Ascending aorta (tissue), 2 donors: ENCODE data around the gene RAB12. TPM values are rescaled to one million over a fixed set of nuclear protein-coding genes. Genes with fewer than 3 reads are reported as not detected.
A peak's percentile ranks its signal among the peaks of the same experiment; 100 is the strongest.
"Not testable (repeated sequence)": the region's sequence is repeated elsewhere in the genome, so short reads cannot be mapped to it uniquely, and the experiment has no call there.

Experiments
- DNase-seq, 2 donors: peaks; one replicate each; pipeline ENCODE4 v3.0.0-alpha.2; 2019; ENCODE audit warnings: low spot score in 2 of 2
- H3K27ac ChIP-seq, 2 donors: fragments of 200-600 bp; sonication (generic); one replicate each; pipeline ENCODE4 v1.5.1; 2016 to 2017; ENCODE audit warnings: mild to moderate bottlenecking in 1 of 2
- H3K27me3 ChIP-seq: fragments of 200-600 bp; sonication (generic); one replicate; pipeline ENCODE4 v1.5.1; 2017
- H3K36me3 ChIP-seq, 2 donors: fragments of 200-600 bp; sonication (generic); one replicate each; pipeline ENCODE4 v1.5.1; 2016
- H3K4me1 ChIP-seq, 2 donors: fragments of 200-600 bp; sonication (generic); one replicate each; pipeline ENCODE4 v1.5.1; 2016 to 2017; ENCODE audit warnings: mild to moderate bottlenecking in 1 of 2
- H3K4me3 ChIP-seq, 2 donors: fragments of 200-600 bp; sonication (generic); one replicate each; pipeline ENCODE4 v1.5.1; 2016 to 2017; ENCODE audit warnings: mild to moderate bottlenecking in 1 of 2
- H3K9me3 ChIP-seq, 2 donors: fragments of 200-600 bp; sonication (generic); one replicate each; pipeline ENCODE4 v1.5.1; 2016
- CTCF ChIP-seq, 3 experiments: fragments of 200-600 bp in 2 of 3; fragments of 450-650 bp in 1 of 3; sonication (generic) in 2 of 3; IDR thresholded peaks; one replicate each; pipeline ENCODE4 v1.5.1; 2016 to 2019; ENCODE audit warnings: antibody characterized with exemption in 3 of 3, mild to moderate bottlenecking in 1 of 3, moderate library complexity in 1 of 3
- intact Hi-C: fragments of 100-400 bp; cut with DNase I; formaldehyde crosslinking; loops from one replicate; pipeline ENCODE4 v1.15.1; 2023
- total RNA-seq: library from RNA; depleted of rRNA; stranded (reverse); fragments of >200 nt; gene quantifications from one replicate; pipeline ENCODE4 v1.1.0, GENCODE V29; 2016

Gene RAB12
- total RNA-seq, 1 donor from 2014 or later, result 35.5 TPM

DNA sequence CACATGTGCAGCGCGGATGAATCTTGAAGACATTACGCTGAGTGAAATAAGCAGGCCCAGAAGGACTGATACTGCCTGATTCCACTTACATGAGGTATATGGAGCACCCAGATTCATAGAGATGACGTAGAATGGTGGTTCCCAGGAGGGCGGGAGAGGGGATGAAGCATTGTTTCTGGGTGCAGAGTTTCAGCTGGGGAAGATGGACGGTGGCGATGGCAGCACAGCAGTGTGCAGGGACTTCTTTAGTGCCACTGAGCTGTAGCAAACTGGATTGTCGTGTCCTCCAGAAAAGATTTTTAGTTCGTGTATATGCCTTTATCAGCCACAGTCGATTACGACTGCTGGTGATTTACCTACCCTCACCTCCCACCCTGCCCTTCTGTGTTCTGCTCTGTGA lies 30.5 kb downstream of the RAB12 start:
- no peaks in the 10 kb centered on the region for H3K27me3 ChIP-seq
- DNase-seq, result no peak
- no peaks in the 10 kb centered on the region for H3K4me1 ChIP-seq
- intact Hi-C loops, result no loop called here
- no peak overlapping the region for H3K4me3 ChIP-seq
- TF ChIP-seq CTCF (IDR thresholded peaks at IDR 0.05), result no peak
- H3K9me3 ChIP-seq, result no peaks in the 10 kb centered on the region
- H3K27ac ChIP-seq, result no peak overlapping the region
- H3K36me3 ChIP-seq, result peaks cover 36 to 51% of the 10 kb centered on the region in 2 donors

DNA sequence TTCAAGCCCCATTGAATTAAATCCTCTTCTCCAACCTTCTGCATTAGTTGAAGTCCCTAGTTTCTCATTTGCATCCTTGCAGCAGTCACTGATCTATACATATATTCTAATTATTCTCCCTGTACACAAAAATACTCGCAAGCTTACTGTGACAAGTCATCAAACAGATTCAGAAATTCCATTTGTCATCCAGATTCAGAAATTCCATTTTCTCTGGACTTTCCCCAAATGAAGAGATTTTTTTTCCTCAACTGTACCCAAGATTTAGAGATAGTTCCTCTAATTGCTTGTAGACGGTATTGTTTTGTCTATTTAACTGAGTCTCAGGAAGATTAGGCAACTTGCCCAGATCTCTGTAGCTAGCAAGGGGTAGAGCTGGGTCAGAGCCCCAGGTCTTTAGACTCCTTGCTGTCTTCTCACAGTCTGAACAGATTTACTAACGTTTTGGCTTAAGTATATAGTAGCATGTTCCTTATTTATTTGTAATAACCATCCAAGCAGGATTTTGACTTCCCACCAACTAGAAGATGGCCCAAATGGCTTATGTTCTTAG lies 34.2 kb downstream of the RAB12 start:
- intact Hi-C loops, result no loop called here
- H3K27me3 ChIP-seq, result no peaks in the 10 kb centered on the region
- no peak overlapping the region for H3K27ac ChIP-seq
- no peak for DNase-seq
- H3K4me3 ChIP-seq, result no peak overlapping the region
- H3K9me3 ChIP-seq, result no peaks in the 10 kb centered on the region
- no peak for TF ChIP-seq CTCF (IDR thresholded peaks at IDR 0.05)
- H3K4me1 ChIP-seq, result no peaks in the 10 kb centered on the region
- peaks cover 17 to 18% of the 10 kb centered on the region in 2 donors for H3K36me3 ChIP-seq

DNA sequence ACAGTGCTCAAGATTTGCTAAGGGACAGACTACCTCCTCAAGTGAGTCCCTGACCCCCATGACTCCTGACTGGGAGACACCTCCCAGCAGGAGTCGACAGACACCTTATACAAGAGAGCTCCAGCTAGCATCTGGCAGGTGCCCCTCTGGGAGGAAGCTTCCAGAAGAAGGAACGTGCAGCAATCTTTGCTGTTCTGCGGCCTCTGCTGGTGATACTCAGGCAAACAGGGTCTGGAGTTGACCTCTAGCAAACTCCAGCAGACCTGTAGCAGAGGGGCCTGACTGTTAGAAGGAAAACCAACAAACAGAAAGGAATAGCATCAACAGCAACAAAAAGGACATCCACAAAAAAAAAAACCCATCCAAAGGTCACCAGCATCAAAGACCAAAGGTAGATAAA lies 38.1 kb downstream of the RAB12 start:
- DNase-seq, H3K4me3 ChIP-seq, H3K27me3 ChIP-seq, H3K9me3 ChIP-seq, H3K4me1 ChIP-seq, intact Hi-C loops, H3K27ac ChIP-seq, H3K36me3 ChIP-seq: not testable (repeated sequence)

- H3K4me3 ChIP-seq, H3K9me3 ChIP-seq, intact Hi-C loops, H3K36me3 ChIP-seq, DNase-seq, H3K27ac ChIP-seq, H3K27me3 ChIP-seq, H3K4me1 ChIP-seq: not testable (repeated sequence)
Observed at GRCh38 chr18:8651478-8652261, 42.4 kb downstream of the RAB12 start.

- Histone ChIP-seq H3K9me3 (no peaks in the 10 kb centered on the region), H3K4me3 (no peak overlapping the region), H3K4me1 (no peaks in the 10 kb centered on the region), H3K27me3 (no peaks in the 10 kb centered on the region), H3K36me3 (no peaks in the 10 kb centered on the region), H3K27ac (no peak overlapping the region)
- intact Hi-C loops, result loop anchor here (2.0 kb wide), 1 partner anchor 334 kb away; no protein-coding TSS in a partner anchor
- TF ChIP-seq CTCF (IDR thresholded peaks at IDR 0.05), result peak; percentile 32 to 79 (median 78)
- no peak for DNase-seq
Observed at GRCh38 chr18:8654503-8655451, 45.5 kb downstream of the RAB12 start.

GRCh38 chr18:8656232-8656631 lies 47.0 kb downstream of the RAB12 start:
- no peaks in the 10 kb centered on the region for H3K27me3 ChIP-seq
- no peak overlapping the region for H3K4me3 ChIP-seq
- TF ChIP-seq CTCF (IDR thresholded peaks at IDR 0.05), result no peak
- no peak for DNase-seq
- intact Hi-C loops, result no loop called here
- H3K9me3 ChIP-seq, result no peaks in the 10 kb centered on the region
- no peak overlapping the region for H3K27ac ChIP-seq
- no peaks in the 10 kb centered on the region for H3K36me3 ChIP-seq
- H3K4me1 ChIP-seq, result no peaks in the 10 kb centered on the region
